Suppressor macrophage treated with lipopolysaccharide for 4 hours (primary cell): ENCODE results near the gene NLGN2.

Source experiments
- DNase-seq: peaks from one replicate; pipeline ENCODE4 v3.0.0-alpha.2; 2020

The NLGN2 gene

GRCh38 chr17:7466639-7467341 lies 59.1 kb downstream of the NLGN2 start:
- DNase-seq, result peak; percentile 80

DNA sequence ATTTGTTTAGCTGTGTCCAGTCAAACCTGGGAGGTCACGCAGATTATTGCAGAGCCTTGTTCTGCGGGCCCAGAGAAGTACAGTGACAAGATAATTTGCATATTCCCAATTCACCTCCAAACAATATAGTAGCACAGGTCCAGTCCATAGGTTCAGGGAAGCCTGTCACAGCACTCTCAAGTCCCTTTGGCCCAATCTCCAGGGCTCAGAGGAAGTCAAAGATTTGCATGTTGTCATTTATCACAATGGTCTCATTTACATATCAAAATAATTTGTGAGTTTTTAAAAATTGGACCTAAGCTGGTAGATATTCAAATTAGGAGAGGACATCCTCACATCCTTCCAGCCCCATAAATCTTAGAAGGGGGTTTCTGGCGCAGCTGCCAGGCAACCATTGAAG lies 59.9 kb downstream of the NLGN2 start:
- no peak for DNase-seq

GRCh38 chr17:7468290-7468689 lies 60.6 kb downstream of the NLGN2 start:
- DNase-seq, result no peak

DNA sequence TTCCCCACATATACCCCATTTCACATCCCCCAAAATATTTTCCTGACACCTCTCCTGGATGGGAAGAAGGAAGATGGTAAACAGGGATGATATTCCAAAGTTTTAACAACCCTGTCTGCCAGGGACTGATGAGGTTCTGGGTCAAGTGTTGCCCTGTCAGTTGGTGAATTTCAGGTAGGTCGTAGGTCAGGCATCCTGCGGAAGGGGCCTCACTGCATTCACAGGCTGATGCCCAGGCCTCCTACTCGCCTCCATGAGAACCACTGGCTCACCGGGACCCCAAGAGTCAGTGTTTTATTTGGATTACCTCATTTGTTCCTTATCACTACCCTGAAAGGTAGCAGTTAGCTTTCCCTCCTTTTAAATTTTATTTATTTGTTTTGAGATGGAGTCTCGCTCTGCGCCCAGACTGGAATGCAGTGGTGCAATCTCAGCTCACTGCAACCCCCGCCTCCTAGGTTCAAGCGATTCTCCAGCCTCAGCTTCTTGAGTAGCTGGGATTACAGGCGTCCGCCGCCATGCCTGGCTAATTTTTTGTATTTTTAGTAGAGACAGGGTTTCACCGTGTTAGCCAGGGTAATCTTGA lies 61.3 kb downstream of the NLGN2 start:
- no peak for DNase-seq
